ENCODE results near the gene USP6NL. TPM values are rescaled to one million over a fixed set of nuclear protein-coding genes. Genes with fewer than 3 reads are reported as not detected.

Gene USP6NL
- total and polyA plus RNA-seq, 2 of the 13 experiments (the other 11 are each of a cell fraction or from before 2014, with no cell fraction given) = 10.5 to 22.9 TPM

GRCh38 chr10:11454160-11454559 is 157.3 kb downstream of the USP6NL start (continued):
- TF ChIP-seq GABPA (IDR thresholded peaks at IDR 0.05; ENCODE audit: low read depth, low read length) (no peak), GABPA (CRISPR knock-in tag; IDR thresholded peaks at IDR 0.05; ENCODE audit: low read depth) (no peak), REPIN1 (CRISPR knock-in tag; IDR thresholded peaks at IDR 0.05; ENCODE audit: borderline replicate concordance, low read depth) (no peak), ZNF879 (CRISPR knock-in tag; IDR thresholded peaks at IDR 0.05) (no peak), ZNF501 (CRISPR knock-in tag; IDR thresholded peaks at IDR 0.05) (no peak)

GRCh38 chr10:11451640-11452260 is 159.7 kb downstream of the USP6NL start:
- DNase-seq (ENCODE audit: low spot score) = no peak
- Histone ChIP-seq H3K9me3 (ENCODE audit: low read length) (no peaks in the 10 kb centered on the region), H3K9ac (ENCODE audit: insufficient read depth, low read depth, low read length) (no peak overlapping the region), H3K27me3 (ENCODE audit: control insufficient read depth in 1 of 2, insufficient read depth in 2 of 2, low read length in 2 of 2) (peaks cover 3 to 30% of the 10 kb centered on the region in 2 experiments), H3K79me2 (ENCODE audit: insufficient read depth, low read length) (no peaks in the 10 kb centered on the region), H3K4me1 (ENCODE audit: insufficient read depth, low read length) (no peaks in the 10 kb centered on the region), H3K4me2 (ENCODE audit: low read depth, low read length) (no peak overlapping the region), H3K27ac (ENCODE audit: extremely low read length, insufficient read depth, low read length) (no peak overlapping the region), H3K36me3 (replicated peaks in 1 of 2; ENCODE audit: control insufficient read depth in 1 of 2, insufficient read depth in 2 of 2, low read length in 2 of 2) (no peaks in the 10 kb centered on the region), H4K20me1 (ENCODE audit: insufficient read depth, low read length) (no peaks in the 10 kb centered on the region), H3K4me3 (replicated peaks in 1 of 3; ENCODE audit: insufficient read depth in 1 of 3, low read depth in 2 of 3, low read length in 3 of 3) (no peak overlapping the region), H2AFZ (ENCODE audit: low read length) (no peak overlapping the region)
- WGBS (ENCODE audit: low lambda C conversion rate) = 53% methylated on average over 12 of the region's 13 CpGs
- intact Hi-C loops (cut with micrococcal nuclease; ENCODE audit: unreplicated experiment) = no loop called here
- ATAC-seq = peak; percentile 37
- POLR2A ChIA-PET = no interaction called here
- in situ Hi-C loops (cut with HindIII; ENCODE audit: extremely low pct_ligation_motif_present, low pct_unique_long_range_greater_than_20kb) = no loop called here
- CTCF ChIA-PET (ENCODE audit: low intra/inter-chr PET ratio, low total read pairs) = no interaction called here
- FAIRE-seq = no peak
- BruUV-seq (replicated peaks) = no TSS peak
- 0 out of 2 replicates have a peak, but pooled peaks have one; percentile 16 for TF ChIP-seq POLR2AphosphoS2 (IDR thresholded peaks at IDR 0.05; ENCODE audit: low read depth, low read length)
- TF ChIP-seq ZNF446 (CRISPR knock-in tag; IDR thresholded peaks at IDR 0.05) = no peak
- peak; percentile 32; the same call in 1 of the 2 replicates for TF ChIP-seq POLR2G (IDR thresholded peaks at IDR 0.05; ENCODE audit: low read depth, low read length)
- 0 out of 2 replicates have a peak, but pooled peaks have one; percentile 61 for TF ChIP-seq KDM2A (CRISPR knock-in tag; IDR thresholded peaks at IDR 0.05; ENCODE audit: borderline replicate concordance, low read depth)
- peak; percentile 86 for TF ChIP-seq AGO2 (optimal IDR thresholded peaks at IDR 0.05; ENCODE audit: low read depth, low read length)

Data from HepG2 (cell line).